H1 (cell line): Measurements from ENCODE around the gene MSI2.
"Not testable (repeated sequence)": the region's sequence is repeated elsewhere in the genome, so short reads cannot be mapped to it uniquely, and the experiment has no call there.

Experiments
- EZH2 ChIP-seq: fragments of 200-600 bp; sonication (generic); IDR thresholded peaks from 2 replicates; pipeline ENCODE4 v1.7.1; 2012; ENCODE audit warnings: low read depth, mild to moderate bottlenecking, moderate library complexity, low read length, inconsistent platforms; ENCODE audit not compliant: severe bottlenecking
- SP1 ChIP-seq: IDR thresholded peaks from 2 replicates; pipeline ENCODE4 v1.6.1; 2011; ENCODE audit warnings: low read depth, low read length
- SRF ChIP-seq: IDR thresholded peaks from 2 replicates; pipeline ENCODE4 v1.6.1; 2011; ENCODE audit warnings: mild to moderate bottlenecking, low read depth, low read length, moderate library complexity
- TAF1 ChIP-seq: IDR thresholded peaks from 2 replicates; pipeline ENCODE4 v1.6.1; 2011; ENCODE audit warnings: mild to moderate bottlenecking, low read depth, low read length
- ZNF274 ChIP-seq: IDR thresholded peaks from 2 replicates; pipeline ENCODE4 v1.7.0; 2012; ENCODE audit warnings: low read length, borderline replicate concordance; ENCODE audit errors: extremely low read depth
- TF ChIP-seq, protein P1 (sequence below), 3 experiments: IDR thresholded peaks; 1 replicate in 2 of 3; 2 replicates in 1 of 3; pipeline versions ENCODE4 v1.5.1 to v1.6.1; 2011; ENCODE audit warnings: low read length in 3 of 3, mild to moderate bottlenecking in 3 of 3, inconsistent platforms in 2 of 3, low read depth in 1 of 3, moderate library complexity in 1 of 3; ENCODE audit not compliant: insufficient read depth in 1 of 3; ENCODE audit errors: control extremely low read depth in 1 of 3

- TF ChIP-seq ZNF274, TAF1, EZH2, SRF, SP1: not testable (repeated sequence)
- TF ChIP-seq, protein P1, sequence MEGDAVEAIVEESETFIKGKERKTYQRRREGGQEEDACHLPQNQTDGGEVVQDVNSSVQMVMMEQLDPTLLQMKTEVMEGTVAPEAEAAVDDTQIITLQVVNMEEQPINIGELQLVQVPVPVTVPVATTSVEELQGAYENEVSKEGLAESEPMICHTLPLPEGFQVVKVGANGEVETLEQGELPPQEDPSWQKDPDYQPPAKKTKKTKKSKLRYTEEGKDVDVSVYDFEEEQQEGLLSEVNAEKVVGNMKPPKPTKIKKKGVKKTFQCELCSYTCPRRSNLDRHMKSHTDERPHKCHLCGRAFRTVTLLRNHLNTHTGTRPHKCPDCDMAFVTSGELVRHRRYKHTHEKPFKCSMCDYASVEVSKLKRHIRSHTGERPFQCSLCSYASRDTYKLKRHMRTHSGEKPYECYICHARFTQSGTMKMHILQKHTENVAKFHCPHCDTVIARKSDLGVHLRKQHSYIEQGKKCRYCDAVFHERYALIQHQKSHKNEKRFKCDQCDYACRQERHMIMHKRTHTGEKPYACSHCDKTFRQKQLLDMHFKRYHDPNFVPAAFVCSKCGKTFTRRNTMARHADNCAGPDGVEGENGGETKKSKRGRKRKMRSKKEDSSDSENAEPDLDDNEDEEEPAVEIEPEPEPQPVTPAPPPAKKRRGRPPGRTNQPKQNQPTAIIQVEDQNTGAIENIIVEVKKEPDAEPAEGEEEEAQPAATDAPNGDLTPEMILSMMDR (IDR thresholded peaks at IDR 0.05; ENCODE audit: control extremely low read depth in 1 of 3, insufficient read depth in 1 of 3, low read depth in 1 of 3, low read length in 3 of 3): not testable (repeated sequence)
Observed at GRCh38 chr17:57621791-57622190, 365.5 kb downstream of the MSI2 start.
